Ishikawa (cell line): ENCODE measurements around the gene OVOL1.

Source experiments
- CEBPB ChIP-seq: IDR thresholded peaks from 2 replicates; pipeline ENCODE4 v1.6.1; 2012
- CREB1 ChIP-seq: IDR thresholded peaks from 2 replicates; pipeline ENCODE4 v1.6.1; 2012; ENCODE audit warnings: low read depth
- EGR1 ChIP-seq: IDR thresholded peaks from 2 replicates; pipeline ENCODE4 v1.6.1; 2012
- EP300 ChIP-seq: IDR thresholded peaks from 2 replicates; pipeline ENCODE4 v1.6.1; 2012; ENCODE audit warnings: borderline replicate concordance
- FOXM1 ChIP-seq: IDR thresholded peaks from 2 replicates; pipeline ENCODE4 v1.6.1; 2012; ENCODE audit warnings: low read depth, borderline replicate concordance
- MAX ChIP-seq: IDR thresholded peaks from 2 replicates; pipeline ENCODE4 v1.6.1; 2012
- NFIC ChIP-seq: IDR thresholded peaks from 2 replicates; pipeline ENCODE4 v1.6.1; 2012
- RAD21 ChIP-seq: IDR thresholded peaks from 2 replicates; pipeline ENCODE4 v1.6.1; 2012; ENCODE audit warnings: low read depth
- REST ChIP-seq: IDR thresholded peaks from 2 replicates; pipeline ENCODE4 v1.6.1; 2012; ENCODE audit warnings: low read depth, mild to moderate bottlenecking
- TAF1 ChIP-seq: IDR thresholded peaks from 2 replicates; pipeline ENCODE4 v1.6.1; 2012; ENCODE audit warnings: low read depth, mild to moderate bottlenecking
- TCF12 ChIP-seq: IDR thresholded peaks from 2 replicates; pipeline ENCODE4 v1.6.1; 2012; ENCODE audit warnings: low read depth
- TEAD4 ChIP-seq: IDR thresholded peaks from 2 replicates; pipeline ENCODE4 v1.6.1; 2012
- USF1 ChIP-seq: IDR thresholded peaks from 2 replicates; pipeline ENCODE4 v1.6.1; 2012
- YY1 ChIP-seq: IDR thresholded peaks from 2 replicates; pipeline ENCODE4 v1.6.1; 2012; ENCODE audit warnings: low read depth
- ZBTB7A ChIP-seq: IDR thresholded peaks from 2 replicates; pipeline ENCODE4 v1.6.1; 2012; ENCODE audit warnings: low read depth

The OVOL1 gene

GRCh38 chr11:65817835-65818680 lies 31.2 kb downstream of the OVOL1 start:
- TF ChIP-seq EGR1 (no peak), NFIC (peak; percentile 27; the same call in 1 of the 2 replicates), RAD21 (peak; percentile 92), TAF1 (no peak), TCF12 (peak; percentile 33; the same call in 1 of the 2 replicates), USF1 (peak; percentile 65), YY1 (peak; percentile 48; the same call in 1 of the 2 replicates), MAX (peak; percentile 63)

GRCh38 chr11:65821107-65821506 lies 34.2 kb downstream of the OVOL1 start:
- TF ChIP-seq ZBTB7A (no peak), EP300 (no peak), MAX (no peak), FOXM1 (no peak), TEAD4 (no peak), TCF12 (no peak), TAF1 (no peak), CREB1 (no peak), YY1 (no peak), CEBPB (no peak), REST (no peak), EGR1 (no peak), NFIC (no peak), USF1 (no peak), RAD21 (no peak)

- TF ChIP-seq CEBPB (no peak), MAX (no peak), YY1 (no peak), TCF12 (no peak), RAD21 (no peak), TAF1 (no peak), ZBTB7A (no peak), EGR1 (no peak), TEAD4 (no peak), NFIC (no peak)
These were observed 36.1 kb downstream of the OVOL1 start for GRCh38 chr11:65822776-65823528.

GRCh38 chr11:65826984-65827735 lies 40.3 kb downstream of the OVOL1 start:
- no peak for TF ChIP-seq MAX
- TF ChIP-seq EP300 = no peak
- no peak for TF ChIP-seq TAF1

- TF ChIP-seq RAD21 (no peak), ZBTB7A (no peak), CEBPB (no peak), EP300 (no peak), TAF1 (no peak), TEAD4 (no peak), MAX (no peak), REST (no peak), TCF12 (no peak), CREB1 (no peak), NFIC (no peak), YY1 (no peak), USF1 (no peak), FOXM1 (no peak), EGR1 (no peak)
These were observed 42.6 kb downstream of the OVOL1 start for GRCh38 chr11:65829459-65829858.
